ENCODE data around the gene STK32C.

DNA sequence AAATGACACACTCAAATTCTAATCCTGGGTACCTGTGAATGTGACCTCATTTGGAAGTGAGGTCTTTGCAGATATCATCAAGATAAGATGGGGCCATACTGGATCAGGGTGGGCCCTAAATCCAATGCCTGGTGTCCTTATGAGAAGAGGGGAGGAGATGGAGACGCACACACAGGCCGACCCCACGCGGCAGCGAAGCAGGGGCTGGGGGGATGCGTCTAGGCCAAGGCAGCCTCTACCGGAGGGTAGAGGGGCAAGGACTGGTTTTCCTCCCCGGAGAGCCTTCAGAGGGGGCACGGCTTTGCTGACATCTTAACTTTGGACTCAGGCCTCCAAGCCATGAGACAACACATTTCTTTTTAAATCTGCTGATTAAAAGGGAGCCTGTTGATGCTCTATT, 87.7 kb downstream of the STK32C start:
- TF ChIP-seq SIN3A (IDR thresholded peaks at IDR 0.05; ENCODE audit: borderline replicate concordance, insufficient read depth, low read length) (no peak), POLR2AphosphoS5 (IDR thresholded peaks at IDR 0.05; ENCODE audit: low read depth, low read length) (no peak), TAF1 (IDR thresholded peaks at IDR 0.05; ENCODE audit: borderline replicate concordance, insufficient read depth, low read length) (no peak), FOXP2 (optimal IDR thresholded peaks at IDR 0.05; ENCODE audit: borderline replicate concordance, extremely low read depth, extremely low read length, insufficient read depth) (no peak)
- TF ChIP-seq, protein P1, sequence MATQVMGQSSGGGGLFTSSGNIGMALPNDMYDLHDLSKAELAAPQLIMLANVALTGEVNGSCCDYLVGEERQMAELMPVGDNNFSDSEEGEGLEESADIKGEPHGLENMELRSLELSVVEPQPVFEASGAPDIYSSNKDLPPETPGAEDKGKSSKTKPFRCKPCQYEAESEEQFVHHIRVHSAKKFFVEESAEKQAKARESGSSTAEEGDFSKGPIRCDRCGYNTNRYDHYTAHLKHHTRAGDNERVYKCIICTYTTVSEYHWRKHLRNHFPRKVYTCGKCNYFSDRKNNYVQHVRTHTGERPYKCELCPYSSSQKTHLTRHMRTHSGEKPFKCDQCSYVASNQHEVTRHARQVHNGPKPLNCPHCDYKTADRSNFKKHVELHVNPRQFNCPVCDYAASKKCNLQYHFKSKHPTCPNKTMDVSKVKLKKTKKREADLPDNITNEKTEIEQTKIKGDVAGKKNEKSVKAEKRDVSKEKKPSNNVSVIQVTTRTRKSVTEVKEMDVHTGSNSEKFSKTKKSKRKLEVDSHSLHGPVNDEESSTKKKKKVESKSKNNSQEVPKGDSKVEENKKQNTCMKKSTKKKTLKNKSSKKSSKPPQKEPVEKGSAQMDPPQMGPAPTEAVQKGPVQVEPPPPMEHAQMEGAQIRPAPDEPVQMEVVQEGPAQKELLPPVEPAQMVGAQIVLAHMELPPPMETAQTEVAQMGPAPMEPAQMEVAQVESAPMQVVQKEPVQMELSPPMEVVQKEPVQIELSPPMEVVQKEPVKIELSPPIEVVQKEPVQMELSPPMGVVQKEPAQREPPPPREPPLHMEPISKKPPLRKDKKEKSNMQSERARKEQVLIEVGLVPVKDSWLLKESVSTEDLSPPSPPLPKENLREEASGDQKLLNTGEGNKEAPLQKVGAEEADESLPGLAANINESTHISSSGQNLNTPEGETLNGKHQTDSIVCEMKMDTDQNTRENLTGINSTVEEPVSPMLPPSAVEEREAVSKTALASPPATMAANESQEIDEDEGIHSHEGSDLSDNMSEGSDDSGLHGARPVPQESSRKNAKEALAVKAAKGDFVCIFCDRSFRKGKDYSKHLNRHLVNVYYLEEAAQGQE (IDR thresholded peaks at IDR 0.05; ENCODE audit: insufficient read depth in 1 of 2, low read depth in 2 of 2, low read length in 2 of 2): no peak

All from PFSK-1 (cell line).